ENCODE data around the gene ANKRD36C.
"Not testable (repeated sequence)": the region's sequence is repeated elsewhere in the genome, so short reads cannot be mapped to it uniquely, and the experiment has no call there.

- not testable (repeated sequence) for TF ChIP-seq CTCF (IDR thresholded peaks at IDR 0.05; ENCODE audit: low read depth, low read length, missing input control); HNF4G (IDR thresholded peaks at IDR 0.05); TAF1 (conservative IDR thresholded peaks at IDR 0.05); HNF4A (conservative IDR thresholded peaks at IDR 0.05); YY1 (IDR thresholded peaks at IDR 0.05); SP1 (IDR thresholded peaks at IDR 0.05); RXRA (IDR thresholded peaks at IDR 0.05); EGR1 (IDR thresholded peaks at IDR 0.05; ENCODE audit: low read depth in 2 of 2); MAX (IDR thresholded peaks at IDR 0.05); ZBTB33 (IDR thresholded peaks at IDR 0.05)
These were observed 76.5 kb downstream of the ANKRD36C start for GRCh38 chr2:95915131-95915530.
